Activated gamma-delta T cell treated with anti-CD3 and anti-CD28 coated beads, Interleukin-2, amount 50 U/mL, for 16 hours (primary cell): ENCODE data around the gene STK10.

Source experiments
- DNase-seq: peaks from one replicate; pipeline ENCODE4 v3.0.0-alpha.2; 2020; ENCODE audit warnings: low read depth

Gene STK10

GRCh38 chr5:172188893-172189692 is 1.1 kb upstream of the STK10 start:
- no peak for DNase-seq

DNA sequence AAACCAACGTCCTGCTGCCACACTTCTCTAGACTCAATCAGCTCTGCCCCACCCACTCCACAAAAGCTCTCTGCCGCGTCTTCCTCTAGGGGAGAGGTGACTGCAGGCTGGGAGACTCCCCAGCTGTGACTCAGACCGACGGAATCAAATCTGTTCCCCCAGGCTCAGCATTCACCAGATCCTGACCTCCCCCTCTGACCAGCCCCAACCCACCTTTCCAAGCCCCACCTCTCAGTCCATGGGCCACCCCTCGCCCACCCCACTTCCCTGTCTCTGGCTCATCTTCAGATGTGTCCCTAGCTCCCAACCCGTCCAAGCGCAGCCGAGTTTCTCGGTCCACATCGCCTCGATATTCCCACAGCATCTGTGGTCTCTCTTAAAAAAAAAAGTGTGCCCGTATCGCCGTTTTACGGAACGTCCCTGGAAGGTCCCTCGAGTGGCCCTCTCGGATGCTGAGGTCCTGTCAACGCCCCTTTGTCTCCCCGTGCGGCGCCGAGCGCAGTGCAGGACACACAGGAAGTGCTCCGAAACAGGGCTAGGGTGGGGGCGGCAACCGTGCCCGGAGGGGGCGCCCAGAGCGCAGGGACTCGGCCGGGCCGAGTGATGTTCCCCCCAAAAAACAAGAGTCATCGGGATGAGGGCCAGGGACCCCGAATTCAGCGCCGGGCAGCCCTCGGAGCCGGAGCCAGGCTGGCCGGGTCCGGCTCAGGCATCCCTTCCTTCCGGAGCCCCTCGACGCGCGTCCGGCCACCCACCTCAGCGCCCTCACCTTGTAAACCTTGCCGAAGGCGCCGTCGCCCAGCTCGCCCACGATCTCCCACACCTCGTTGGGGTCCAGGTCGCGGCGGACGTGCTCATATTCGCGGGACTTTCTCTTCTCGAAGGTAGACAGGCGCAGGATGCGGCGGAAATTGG is 649 bp downstream of the STK10 start:
- DNase-seq = peak; percentile 56

GRCh38 chr5:172186114-172186695 is 1.8 kb downstream of the STK10 start:
- DNase-seq = no peak

DNA sequence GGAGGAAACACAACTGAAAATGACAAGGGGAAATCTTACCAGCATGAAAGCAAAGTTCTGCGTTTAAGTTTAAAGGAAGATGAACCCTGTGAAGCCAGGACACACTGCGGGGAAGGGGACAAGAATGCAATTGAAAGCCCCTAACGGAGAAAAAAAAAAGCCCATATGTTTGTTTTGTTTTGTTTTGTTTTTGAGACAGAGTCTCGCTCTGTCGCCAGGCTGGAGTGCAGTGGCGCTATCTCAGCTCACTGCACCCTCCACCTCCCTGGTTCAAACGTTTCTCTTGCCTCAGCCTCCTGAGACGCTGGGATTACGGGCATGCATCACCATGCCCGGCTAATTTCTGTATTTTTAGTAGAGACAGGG is 2.9 kb downstream of the STK10 start:
- DNase-seq = no peak

GRCh38 chr5:172183881-172184280 is 4.1 kb downstream of the STK10 start:
- no peak for DNase-seq

- no peak for DNase-seq
These were observed 5.7 kb downstream of the STK10 start for GRCh38 chr5:172182291-172182690.

GRCh38 chr5:172180936-172181335 is 7.1 kb downstream of the STK10 start:
- DNase-seq = no peak

- no peak for DNase-seq
These were observed 8.7 kb downstream of the STK10 start for GRCh38 chr5:172178991-172179989.

DNA sequence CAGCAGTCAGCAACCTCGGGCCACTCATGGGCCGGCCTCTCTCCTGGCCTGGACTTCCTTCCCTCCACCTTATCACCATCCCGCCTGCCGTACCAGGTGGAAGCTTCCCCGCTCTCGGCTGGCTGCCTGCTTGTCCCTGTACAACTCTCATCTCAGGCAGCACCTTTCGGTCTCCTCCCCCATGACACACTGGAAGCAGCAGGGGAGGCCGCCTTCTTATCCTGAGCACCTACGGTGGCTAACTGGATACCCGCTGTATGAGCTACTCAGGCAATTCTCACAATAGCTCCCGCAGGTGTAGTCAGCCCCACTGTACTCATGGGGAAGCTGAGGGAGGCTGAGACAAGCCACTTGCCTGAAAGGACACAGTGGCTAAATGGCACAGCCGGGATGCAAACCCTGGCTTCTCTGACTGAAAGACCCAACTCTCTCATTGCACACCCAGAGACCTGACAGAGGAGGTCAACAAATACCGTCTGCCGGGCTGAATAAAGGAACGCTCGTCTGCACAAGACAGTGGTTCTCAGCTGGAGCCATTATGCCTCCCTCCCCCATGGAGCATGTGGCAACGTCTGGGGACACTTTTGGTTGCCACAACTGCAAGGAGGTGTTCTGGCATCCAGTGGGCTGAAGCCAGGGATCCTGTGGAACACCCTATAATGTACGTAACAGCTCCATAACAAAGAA is 9.6 kb downstream of the STK10 start:
- DNase-seq = no peak

DNA sequence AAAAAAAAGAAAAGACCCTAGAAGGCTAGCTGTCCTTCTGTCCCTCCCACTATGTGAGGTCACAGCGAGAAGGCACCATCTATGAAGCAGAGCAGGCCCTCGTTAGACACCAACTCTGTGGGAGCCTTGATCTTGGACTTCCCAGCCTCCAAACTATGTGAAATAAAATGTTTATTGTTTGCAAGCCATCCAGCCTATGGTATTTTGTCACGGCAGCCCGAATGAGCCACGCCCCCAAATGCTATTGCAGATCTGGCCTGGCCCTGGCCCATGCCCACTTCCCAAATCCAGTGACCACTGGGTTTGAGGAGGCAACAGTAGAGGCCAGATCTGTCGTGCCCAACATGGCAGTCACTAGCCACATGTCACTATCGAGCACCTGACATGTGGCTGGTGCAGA is 10.8 kb downstream of the STK10 start:
- DNase-seq = no peak

- DNase-seq = peak; percentile 90
These were observed 12.7 kb downstream of the STK10 start for GRCh38 chr5:172175263-172175719.

- DNase-seq = no peak
These were observed 14.4 kb downstream of the STK10 start for GRCh38 chr5:172173564-172174153.

DNA sequence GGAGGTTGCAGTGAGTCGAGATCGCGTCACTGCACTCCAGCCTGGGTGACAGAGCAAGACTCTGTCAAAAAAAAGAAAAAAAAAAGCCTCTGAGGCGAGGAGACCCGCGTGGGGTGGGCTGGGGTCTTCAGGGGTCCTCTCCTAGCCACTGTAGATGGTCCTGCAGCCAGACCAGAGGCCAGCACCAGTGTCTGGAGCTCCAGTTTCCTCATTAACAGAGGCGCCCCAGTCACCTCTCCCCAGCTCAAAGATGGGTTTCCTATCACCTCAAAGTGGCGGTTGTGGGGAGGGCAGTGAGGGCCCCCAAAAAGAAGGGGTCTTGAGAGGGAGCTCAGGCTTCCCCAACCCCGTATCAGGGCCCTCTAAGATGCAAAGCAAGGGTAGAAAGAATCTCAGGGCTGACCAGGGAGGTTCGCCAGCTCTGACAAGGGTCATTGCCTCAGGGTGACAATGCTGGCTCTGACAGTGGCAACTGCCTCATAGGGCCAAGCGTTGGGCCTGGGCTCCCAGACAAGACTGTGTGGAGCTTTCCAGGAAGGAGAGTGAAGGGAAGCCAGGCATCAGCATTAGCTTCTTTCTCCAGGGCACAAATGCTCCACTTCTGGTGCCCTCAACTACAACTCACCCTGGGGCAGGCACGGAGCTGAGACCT is 15.0 kb downstream of the STK10 start:
- DNase-seq = no peak

- DNase-seq = no peak
These were observed 16.9 kb downstream of the STK10 start for GRCh38 chr5:172171118-172171517.

- no peak for DNase-seq
These were observed 17.7 kb downstream of the STK10 start for GRCh38 chr5:172170251-172170701.

GRCh38 chr5:172169216-172169615 is 18.8 kb downstream of the STK10 start:
- no peak for DNase-seq

DNA sequence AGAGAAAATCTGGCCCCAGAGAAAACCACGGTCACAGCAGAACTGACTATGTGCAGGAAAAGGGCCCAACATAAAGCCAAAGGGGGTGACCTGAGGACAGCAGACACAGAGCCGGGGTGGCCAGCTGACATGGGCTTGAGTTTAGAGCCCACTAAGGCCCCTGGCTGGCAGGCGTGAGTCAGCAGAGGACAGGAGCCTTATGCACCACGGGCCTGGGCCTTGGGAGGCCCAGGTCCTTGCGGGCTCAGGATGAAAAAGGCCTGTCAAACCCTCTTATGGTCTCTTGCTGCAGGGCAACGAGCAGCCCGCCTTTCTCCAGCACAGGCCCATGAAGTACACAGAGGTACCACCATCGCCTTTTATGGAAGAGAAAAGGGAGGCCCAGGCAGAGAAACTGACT is 19.7 kb downstream of the STK10 start:
- no peak for DNase-seq

- no peak for DNase-seq
These were observed 20.1 kb downstream of the STK10 start for GRCh38 chr5:172167895-172168294.

GRCh38 chr5:172166030-172166826 is 21.8 kb downstream of the STK10 start:
- DNase-seq = no peak
